Mesendoderm (in vitro differentiated cells): ENCODE results near the gene MRAS.
"Not testable (repeated sequence)": the region's sequence is repeated elsewhere in the genome, so short reads cannot be mapped to it uniquely, and the experiment has no call there.

Experiments used
- DNase-seq: peaks from one replicate; pipeline ENCODE4 v3.0.0; 2013
- H2AK5ac ChIP-seq: 2 replicates; pipeline ENCODE4 v1.6.1; 2013; ENCODE audit warnings: low read length, inconsistent platforms
- H2BK120ac ChIP-seq: 2 replicates; pipeline ENCODE4 v1.6.1; 2013; ENCODE audit warnings: low read depth, mild to moderate bottlenecking, low read length, moderate library complexity, mixed read lengths
- H2BK15ac ChIP-seq: replicated peaks from 2 replicates; pipeline ENCODE4 v1.6.1; 2013; ENCODE audit warnings: low read depth, mild to moderate bottlenecking, moderate library complexity
- H2BK5ac ChIP-seq: 2 replicates; pipeline ENCODE4 v1.6.1; 2013; ENCODE audit warnings: low read length, inconsistent platforms
- H3K18ac ChIP-seq: 2 replicates; pipeline ENCODE4 v1.6.1; 2013; ENCODE audit warnings: mild to moderate bottlenecking, low read length, mixed read lengths
- H3K23ac ChIP-seq: one replicate; pipeline ENCODE4 v1.6.1; 2013; ENCODE audit warnings: low read length
- H3K27ac ChIP-seq: 2 replicates; pipeline ENCODE4 v1.5.1; 2013; ENCODE audit warnings: low read depth, mild to moderate bottlenecking, inconsistent platforms, low read length, moderate library complexity
- H3K27me3 ChIP-seq: 2 replicates; pipeline ENCODE4 v1.6.1; 2013; ENCODE audit warnings: low read length, control low read depth, mild to moderate bottlenecking, inconsistent platforms; ENCODE audit not compliant: insufficient read depth, poor library complexity
- H3K36me3 ChIP-seq: 2 replicates; pipeline ENCODE4 v1.6.1; 2013; ENCODE audit warnings: low read length, inconsistent platforms; ENCODE audit not compliant: control insufficient read depth, insufficient read depth
- H3K4ac ChIP-seq: one replicate; pipeline ENCODE4 v1.6.1; 2013; ENCODE audit warnings: low read depth, mild to moderate bottlenecking, low read length, moderate library complexity
- H3K4me1 ChIP-seq: 2 replicates; pipeline ENCODE4 v1.6.1; 2013; ENCODE audit warnings: low read depth, low read length, inconsistent platforms; ENCODE audit not compliant: control insufficient read depth
- H3K4me2 ChIP-seq: 2 replicates; pipeline ENCODE4 v1.6.1; 2013; ENCODE audit warnings: low read length
- H3K4me3 ChIP-seq: 2 replicates; pipeline ENCODE4 v1.5.1; 2013; ENCODE audit warnings: mild to moderate bottlenecking, low read length
- H3K56ac ChIP-seq: one replicate; pipeline ENCODE4 v1.6.1; 2013; ENCODE audit warnings: low read length
- H3K79me1 ChIP-seq: 2 replicates; pipeline ENCODE4 v1.6.1; 2013; ENCODE audit warnings: low read length, inconsistent platforms
- H3K79me2 ChIP-seq: 2 replicates; pipeline ENCODE4 v1.6.1; 2013; ENCODE audit warnings: mild to moderate bottlenecking, low read length; ENCODE audit not compliant: control insufficient read depth, insufficient read depth
- H3K9ac ChIP-seq: 2 replicates; pipeline ENCODE4 v1.6.1; 2013; ENCODE audit warnings: low read length, inconsistent platforms
- H4K5ac ChIP-seq: one replicate; pipeline ENCODE4 v1.6.1; 2013; ENCODE audit warnings: low read length
- H4K8ac ChIP-seq: one replicate; pipeline ENCODE4 v1.6.1; 2013; ENCODE audit warnings: low read depth, mild to moderate bottlenecking, control low read depth, low read length, moderate library complexity
- WGBS: extraction: QIAGEN DNeasy Blood & Tissue Kit; methylation state at CpG from one replicate; pipeline ENCODE4 v1.1.7; 2013; ENCODE audit warnings: low lambda C conversion rate, missing lambda C conversion rate; ENCODE audit not compliant: insufficient coverage; ENCODE audit errors: extremely low coverage; 5-methylcytosine and 5-hydroxymethylcytosine counted together

The MRAS gene

GRCh38 chr3:138453940-138454339, 105.6 kb downstream of the MRAS start:
- H3K9ac ChIP-seq, H3K79me2 ChIP-seq, H4K8ac ChIP-seq, H4K5ac ChIP-seq, H3K4ac ChIP-seq, H3K4me2 ChIP-seq, DNase-seq, H2BK5ac ChIP-seq, H3K27ac ChIP-seq, H3K4me3 ChIP-seq, H3K23ac ChIP-seq, H3K79me1 ChIP-seq, H3K56ac ChIP-seq, H3K27me3 ChIP-seq, H3K36me3 ChIP-seq, H3K18ac ChIP-seq, H2BK120ac ChIP-seq, H3K4me1 ChIP-seq, H2BK15ac ChIP-seq, H2AK5ac ChIP-seq: not testable (repeated sequence)
- no CpG with 5 or more reads among the region's 8 CpGs for WGBS
